KOPT-K1 (cell line): Measurements from ENCODE around the gene TACC2.

Source experiments
- H3K27ac ChIP-seq: fragments of 200-600 bp; sonication (generic); 2 replicates; pipeline ENCODE4 v1.5.1; 2016; ENCODE audit warnings: antibody characterized with exemption, mild to moderate bottlenecking, low read depth, low read length; ENCODE audit not compliant: poor library complexity, severe bottlenecking
- H3K36me3 ChIP-seq: fragments of 200-600 bp; sonication (generic); 2 replicates; pipeline ENCODE4 v1.5.1; 2017; ENCODE audit warnings: antibody characterized with exemption, mild to moderate bottlenecking, low read length, moderate library complexity; ENCODE audit not compliant: insufficient read depth
- H3K9me3 ChIP-seq: fragments of 200-600 bp; sonication (generic); 2 replicates; pipeline ENCODE4 v1.5.1; 2017; ENCODE audit warnings: antibody characterized with exemption, low read length, mild to moderate bottlenecking; ENCODE audit not compliant: insufficient read depth, poor library complexity, severe bottlenecking

Gene TACC2

GRCh38 chr10:122233857-122234348, 244.9 kb downstream of the TACC2 start:
- no peak overlapping the region for H3K27ac ChIP-seq
- no peaks in the 10 kb centered on the region for H3K9me3 ChIP-seq
- no peaks in the 10 kb centered on the region for H3K36me3 ChIP-seq

- Histone ChIP-seq H3K27ac (no peak overlapping the region), H3K9me3 (no peaks in the 10 kb centered on the region), H3K36me3 (no peaks in the 10 kb centered on the region)
These were observed 245.5 kb downstream of the TACC2 start for GRCh38 chr10:122234416-122234815.

DNA sequence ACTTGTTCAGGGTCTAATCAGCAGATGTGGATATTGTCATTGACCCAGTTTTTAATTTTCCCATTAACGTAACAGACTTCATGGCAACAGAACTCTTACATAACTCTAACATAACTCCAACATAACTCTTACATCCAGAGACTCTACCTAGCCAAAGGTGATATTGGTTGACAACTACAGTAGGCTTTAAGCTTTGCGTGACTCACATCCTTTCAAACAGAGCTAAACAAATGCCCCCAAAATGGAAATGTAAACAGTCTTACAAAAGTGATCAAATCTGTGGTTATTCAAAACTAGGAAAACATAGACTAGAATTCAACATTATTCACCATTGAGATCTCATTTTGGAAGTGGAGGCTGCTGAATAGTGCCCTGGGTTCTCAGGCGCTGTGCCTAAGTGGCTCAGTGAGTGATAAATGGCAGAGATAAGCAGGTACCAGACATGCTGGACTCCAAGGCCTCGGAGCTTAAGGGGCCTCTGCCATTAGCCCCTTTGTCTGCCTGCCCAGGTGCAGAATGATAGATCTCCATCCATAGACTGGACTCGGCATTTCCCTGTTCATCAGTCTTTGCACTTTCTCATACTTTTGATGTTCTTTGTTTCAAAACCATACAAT, 247.8 kb downstream of the TACC2 start:
- Histone ChIP-seq H3K36me3 (no peaks in the 10 kb centered on the region), H3K9me3 (no peaks in the 10 kb centered on the region), H3K27ac (no peak overlapping the region)

- Histone ChIP-seq H3K9me3 (no peaks in the 10 kb centered on the region), H3K36me3 (no peaks in the 10 kb centered on the region), H3K27ac (no peak overlapping the region)
These were observed 248.5 kb downstream of the TACC2 start for GRCh38 chr10:122237331-122237990.

- Histone ChIP-seq H3K36me3 (no peaks in the 10 kb centered on the region), H3K27ac (no peak overlapping the region), H3K9me3 (no peaks in the 10 kb centered on the region)
These were observed 250.8 kb downstream of the TACC2 start for GRCh38 chr10:122239578-122240257.

- Histone ChIP-seq H3K36me3 (no peaks in the 10 kb centered on the region), H3K9me3 (no peaks in the 10 kb centered on the region), H3K27ac (no peak overlapping the region)
These were observed 251.4 kb downstream of the TACC2 start for GRCh38 chr10:122240401-122240800.

DNA sequence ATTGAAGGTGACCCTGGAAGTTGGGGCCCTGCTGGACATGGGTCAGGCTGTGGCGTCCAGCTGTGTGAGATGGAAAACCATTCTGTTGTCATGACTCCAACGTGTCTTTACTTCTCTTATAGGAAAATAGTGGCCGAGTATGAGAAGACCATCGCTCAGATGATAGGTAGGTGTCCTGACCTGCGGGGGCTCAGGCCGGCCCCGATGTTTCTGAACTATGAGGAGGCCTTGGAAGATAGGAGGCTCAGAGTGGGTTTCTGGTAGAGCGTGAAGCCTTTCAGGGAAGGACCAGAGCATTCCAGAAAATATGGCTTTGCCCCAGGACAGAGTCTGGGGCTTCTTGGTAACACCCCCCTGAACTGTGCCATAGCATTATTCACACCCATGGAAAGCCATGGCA, 252.9 kb downstream of the TACC2 start:
- Histone ChIP-seq H3K27ac (no peak overlapping the region), H3K9me3 (no peaks in the 10 kb centered on the region), H3K36me3 (no peaks in the 10 kb centered on the region)

DNA sequence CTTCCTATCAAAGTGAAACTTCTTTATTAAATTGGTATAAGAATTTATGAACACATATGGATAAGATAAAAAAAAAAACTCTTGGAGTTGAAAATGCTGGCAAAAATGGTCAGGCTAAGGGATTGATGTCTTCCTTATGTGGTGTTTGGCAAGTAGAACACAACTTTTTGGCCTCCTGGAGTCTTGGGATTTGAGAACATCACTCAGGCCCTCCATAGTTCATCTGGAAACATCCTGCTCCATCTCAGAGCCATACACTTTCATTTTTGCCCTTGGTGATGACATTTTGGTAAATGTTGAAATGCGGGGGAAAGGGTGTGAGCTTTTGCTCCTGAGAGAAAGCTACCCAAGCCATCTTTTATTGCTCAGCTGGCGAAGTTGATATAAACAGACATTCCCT, 254.6 kb downstream of the TACC2 start:
- no peaks in the 10 kb centered on the region for H3K36me3 ChIP-seq
- no peak overlapping the region for H3K27ac ChIP-seq
- H3K9me3 ChIP-seq: no peaks in the 10 kb centered on the region

DNA sequence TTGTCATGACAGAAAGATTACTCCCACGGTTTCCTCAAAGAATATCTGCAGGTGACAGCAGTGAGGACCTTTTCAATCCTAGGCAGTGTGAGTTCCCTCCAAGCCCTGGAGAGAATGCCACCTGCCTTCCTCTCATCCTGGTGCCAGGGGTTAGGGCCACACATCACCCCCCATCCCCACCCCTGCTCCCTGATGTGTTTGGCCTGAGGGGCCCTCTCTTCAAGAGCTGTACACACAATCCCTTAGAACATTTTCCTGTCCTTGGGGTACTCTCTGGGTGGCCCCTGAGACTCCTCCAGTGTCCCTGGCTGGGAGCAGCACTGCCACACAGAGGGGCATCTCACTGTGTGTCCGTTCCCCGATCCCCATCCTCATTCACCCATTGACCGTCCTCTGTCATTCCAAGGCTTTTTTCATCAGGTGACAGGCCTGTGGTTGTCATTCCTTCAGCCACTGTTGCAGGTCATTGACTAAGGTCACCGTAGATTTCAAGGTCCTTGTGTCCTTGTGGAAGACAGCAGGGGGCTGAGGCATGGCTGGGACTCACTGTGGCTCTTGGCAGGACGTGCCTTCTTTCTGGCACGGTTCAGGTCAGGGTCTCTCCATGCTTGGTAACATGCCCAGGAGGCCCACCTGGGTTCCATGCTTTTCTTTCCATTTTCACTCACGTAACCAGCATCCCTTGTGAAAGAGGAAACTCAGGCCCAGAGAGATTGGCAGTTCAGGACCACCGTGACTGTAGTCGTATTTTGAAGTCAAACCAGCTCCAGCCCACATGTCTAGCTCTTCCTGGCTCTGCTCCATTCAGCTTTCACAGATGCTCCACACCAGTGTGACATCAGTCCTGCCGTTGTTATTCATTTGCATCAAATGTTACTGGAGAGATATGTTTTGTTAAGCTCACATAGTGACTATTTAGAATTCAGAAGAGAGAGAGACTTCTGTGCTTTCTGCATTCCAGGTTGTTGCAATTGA, 255.3 kb downstream of the TACC2 start:
- Histone ChIP-seq H3K27ac (no peak overlapping the region), H3K36me3 (no peaks in the 10 kb centered on the region), H3K9me3 (no peaks in the 10 kb centered on the region)

- Histone ChIP-seq H3K27ac (no peak overlapping the region), H3K36me3 (no peaks in the 10 kb centered on the region), H3K9me3 (no peaks in the 10 kb centered on the region)
These were observed 256.2 kb downstream of the TACC2 start for GRCh38 chr10:122245136-122245535.

DNA sequence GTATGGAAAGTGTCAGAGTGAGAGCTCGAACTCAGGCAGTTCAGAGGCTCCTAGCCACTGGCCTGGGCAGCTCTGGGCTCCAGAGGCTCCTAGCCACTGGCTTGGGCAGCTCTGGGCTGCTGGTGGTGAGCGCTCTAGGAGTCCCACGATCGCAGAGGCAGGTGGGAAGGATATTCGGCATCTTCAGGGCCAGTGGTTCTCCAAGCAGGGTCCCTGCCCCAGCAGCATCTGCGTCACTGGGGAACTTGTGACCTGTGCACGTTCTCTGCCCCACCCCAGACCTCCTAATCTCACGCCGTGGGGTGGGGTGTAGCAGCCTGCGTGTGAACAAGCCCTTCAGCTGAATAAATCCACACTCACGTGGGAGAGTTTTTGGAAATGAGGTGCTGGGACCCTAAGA, 256.9 kb downstream of the TACC2 start:
- Histone ChIP-seq H3K9me3 (no peaks in the 10 kb centered on the region), H3K36me3 (no peaks in the 10 kb centered on the region), H3K27ac (no peak overlapping the region)

GRCh38 chr10:122246830-122247520, 258.0 kb downstream of the TACC2 start:
- H3K9me3 ChIP-seq: no peaks in the 10 kb centered on the region
- H3K36me3 ChIP-seq: no peaks in the 10 kb centered on the region
- H3K27ac ChIP-seq: no peak overlapping the region

DNA sequence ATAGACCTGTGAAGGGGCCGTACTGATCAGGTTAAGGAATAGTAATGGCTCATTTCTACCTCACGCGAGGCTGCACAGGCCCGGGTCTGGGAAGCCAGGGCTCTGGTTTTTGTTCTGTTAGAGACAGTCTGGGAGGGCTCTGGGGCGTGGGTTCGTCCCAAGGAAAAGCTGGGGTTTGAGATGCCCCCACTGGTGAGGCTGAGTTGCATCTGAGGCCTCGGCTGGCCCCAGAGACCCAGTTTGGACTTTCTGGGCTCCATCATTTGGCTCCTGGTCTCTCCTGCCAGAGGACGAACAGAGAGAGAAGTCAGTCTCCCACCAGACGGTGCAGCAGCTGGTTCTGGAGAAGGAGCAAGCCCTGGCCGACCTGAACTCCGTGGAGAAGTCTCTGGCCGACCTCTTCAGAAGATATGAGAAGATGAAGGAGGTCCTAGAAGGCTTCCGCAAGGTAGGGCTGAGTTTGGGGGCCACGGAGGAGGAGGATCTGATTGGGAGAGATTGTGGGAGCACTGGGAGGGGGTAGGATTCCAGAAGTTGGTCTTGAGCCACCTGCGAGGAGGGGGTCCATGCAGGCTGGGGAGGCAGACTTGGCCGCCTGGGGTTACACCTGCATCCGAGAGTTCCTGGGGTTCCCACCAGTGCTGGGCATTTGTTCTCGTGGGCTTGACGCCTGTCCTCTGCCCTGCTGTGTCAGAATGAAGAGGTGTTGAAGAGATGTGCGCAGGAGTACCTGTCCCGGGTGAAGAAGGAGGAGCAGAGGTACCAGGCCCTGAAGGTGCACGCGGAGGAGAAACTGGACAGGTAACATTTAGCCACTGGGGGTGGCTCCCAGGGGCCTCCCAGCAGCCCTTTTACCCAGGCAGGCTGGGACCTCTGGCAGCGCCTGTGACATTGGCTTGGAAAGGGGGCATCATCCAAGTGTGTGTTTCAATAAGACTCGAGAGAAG, 259.7 kb downstream of the TACC2 start:
- H3K36me3 ChIP-seq: no peaks in the 10 kb centered on the region
- no peaks in the 10 kb centered on the region for H3K9me3 ChIP-seq
- H3K27ac ChIP-seq: no peak overlapping the region
